Lung (tissue), 12 donors: ENCODE data around the gene FDPS. TPM values are rescaled to one million over a fixed set of nuclear protein-coding genes. Genes with fewer than 3 reads are reported as not detected.

Source experiments
- ATAC-seq: fragments of 200-7000 bp; cut with Tn5 transposase; one replicate; pipeline ENCODE4 v1.9.1; 2020; ENCODE audit warnings: moderate number of reproducible peaks; ENCODE audit not compliant: insufficient read depth, low FRiP score
- DNase-seq, 3 donors: peaks; one replicate each; pipeline ENCODE4 v3.0.0-alpha.2; 2013 to 2017
- H3K27ac ChIP-seq, 2 donors: one replicate each; pipeline ENCODE4 v1.5.1; 2013; ENCODE audit warnings: mild to moderate bottlenecking in 2 of 2, moderate library complexity in 2 of 2, control low read depth in 1 of 2, inconsistent platforms in 1 of 2, low read depth in 1 of 2, low read length in 1 of 2
- H3K27me3 ChIP-seq, 3 donors: one replicate each; pipeline ENCODE4 v1.5.1; 2013; ENCODE audit warnings: low read length in 2 of 3; ENCODE audit not compliant: control insufficient read depth in 3 of 3, insufficient read depth in 3 of 3
- H3K36me3 ChIP-seq, 4 donors: one replicate each; pipeline ENCODE4 v1.5.1; 2013; ENCODE audit warnings: low read length in 4 of 4, mild to moderate bottlenecking in 1 of 4, moderate library complexity in 1 of 4; ENCODE audit not compliant: control insufficient read depth in 4 of 4, insufficient read depth in 4 of 4
- H3K4me1 ChIP-seq, 5 donors: one replicate each; pipeline ENCODE4 v1.5.1; 2013; ENCODE audit warnings: low read length in 5 of 5, mild to moderate bottlenecking in 2 of 5, moderate library complexity in 1 of 5; ENCODE audit not compliant: control insufficient read depth in 5 of 5, insufficient read depth in 5 of 5
- H3K4me3 ChIP-seq: one replicate; pipeline ENCODE4 v1.5.1; 2013; ENCODE audit warnings: mild to moderate bottlenecking, control low read depth, moderate library complexity
- H3K9ac ChIP-seq, 2 donors: one replicate each; pipeline ENCODE4 v1.5.1; 2013; ENCODE audit warnings: low read length in 2 of 2, control low read depth in 1 of 2; ENCODE audit not compliant: insufficient read depth in 1 of 2
- H3K9me3 ChIP-seq, 4 donors: one replicate each; pipeline ENCODE4 v1.5.1; 2013; ENCODE audit warnings: low read length in 3 of 4, mild to moderate bottlenecking in 1 of 4, moderate library complexity in 1 of 4; ENCODE audit not compliant: control insufficient read depth in 4 of 4, insufficient read depth in 3 of 4
- CTCF ChIP-seq: IDR thresholded peaks from 2 replicates; pipeline ENCODE4 v1.5.1; 2012; ENCODE audit warnings: mild to moderate bottlenecking; ENCODE audit errors: control extremely low read depth, extremely low read depth
- WGBS, 2 donors: extraction: QIAGEN DNeasy Blood & Tissue Kit; methylation state at CpG; one replicate each; pipeline ENCODE4 v1.1.7; 2013; 5-methylcytosine and 5-hydroxymethylcytosine counted together
- polyA plus RNA-seq, 2 donors: library from polyadenylated mRNA; stranded (reverse); fragments of 200-250 nt; gene quantifications; one replicate each; pipeline ENCODE4 v1.2.1, GENCODE V29; 2013
- total RNA-seq, 2 donors: library from RNA; depleted of rRNA in 1 of 2; stranded (reverse); fragments of >200 nt in 1 of 2; gene quantifications; one replicate each; pipeline ENCODE4 v1.2.1, GENCODE V29; 2014 to 2021
- donor health status: control.
- donor health status: control.
- donor health status: Bipolar disorder and iron deficiency.
- donor health status: healthy.
- donor health status: DM: yes; HTN: yes; CAD: no.

The FDPS gene
- total and polyA plus RNA-seq, 4 donors = 193 to 385 (median 308) TPM

- WGBS, 2 donors = 96% methylated on average over 29 of the region's 29 CpGs
- no peak for TF ChIP-seq CTCF
- H3K36me3 ChIP-seq = peaks cover 0 to 4% (median 0%) of the 10 kb centered on the region in 4 donors
- no peak overlapping the region for H3K9ac ChIP-seq
- H3K4me3 ChIP-seq = no peak overlapping the region
- no peak overlapping the region for H3K27ac ChIP-seq
- no peak for ATAC-seq
- H3K27me3 ChIP-seq = no peaks in the 10 kb centered on the region
- peaks cover 0 to 13% (median 3%) of the 10 kb centered on the region in 5 donors for H3K4me1 ChIP-seq
- DNase-seq = no peak
- H3K9me3 ChIP-seq = no peaks in the 10 kb centered on the region
These were observed 26.1 kb upstream of the FDPS start for GRCh38 chr1:155282488-155283091.

- H3K4me1 ChIP-seq = no peaks in the 10 kb centered on the region
- H3K9ac ChIP-seq = no peak overlapping the region
- TF ChIP-seq CTCF = no peak
- H3K9me3 ChIP-seq = no peaks in the 10 kb centered on the region
- peaks cover 0 to 7% (median under 1%) of the 10 kb centered on the region in 4 donors for H3K36me3 ChIP-seq
- no peak overlapping the region for H3K4me3 ChIP-seq
- DNase-seq (no peak), ATAC-seq (no peak)
- H3K27ac ChIP-seq = no peak overlapping the region
- no peaks in the 10 kb centered on the region for H3K27me3 ChIP-seq
- WGBS, 2 donors = 93 to 95% methylated on average over 12 of the region's 12 CpGs
These were observed 24.2 kb upstream of the FDPS start for GRCh38 chr1:155284476-155284875.

- 93 to 97% methylated on average over 14 of the region's 14 CpGs for WGBS, 2 donors
- TF ChIP-seq CTCF = no peak
- no peaks in the 10 kb centered on the region for H3K27me3 ChIP-seq
- no peaks in the 10 kb centered on the region for H3K9me3 ChIP-seq
- peaks cover 0 to 7% (median under 1%) of the 10 kb centered on the region in 4 donors for H3K36me3 ChIP-seq
- H3K4me3 ChIP-seq = no peak overlapping the region
- ATAC-seq = no peak
- H3K9ac ChIP-seq = no peak overlapping the region
- H3K4me1 ChIP-seq = no peaks in the 10 kb centered on the region
- DNase-seq = no peak
- no peak overlapping the region for H3K27ac ChIP-seq
These were observed 23.6 kb upstream of the FDPS start for GRCh38 chr1:155285063-155285462.

- 93 to 96% methylated on average over 18 of the region's 18 CpGs for WGBS, 2 donors
- DNase-seq (no peak), ATAC-seq (no peak)
- Histone ChIP-seq H3K4me3 (no peak overlapping the region), H3K27me3 (no peaks in the 10 kb centered on the region), H3K9ac (no peak overlapping the region), H3K9me3 (no peaks in the 10 kb centered on the region), H3K4me1 (no peaks in the 10 kb centered on the region), H3K36me3 (peaks cover 0 to 7% (median under 1%) of the 10 kb centered on the region in 4 donors), H3K27ac (no peak overlapping the region)
- TF ChIP-seq CTCF = no peak
These were observed 23.0 kb upstream of the FDPS start for GRCh38 chr1:155285631-155286044.
